Endothelial cell (in vitro differentiated cells): Measurements from ENCODE around the gene CRAMP1. TPM values are rescaled to one million over a fixed set of nuclear protein-coding genes. Genes with fewer than 3 reads are reported as not detected.
A peak's percentile ranks its signal among the peaks of the same experiment; 100 is the strongest.
"Not testable (repeated sequence)": the region's sequence is repeated elsewhere in the genome, so short reads cannot be mapped to it uniquely, and the experiment has no call there.

Experiments used
- DNase-seq: peaks from one replicate; pipeline ENCODE4 v3.0.0; 2021; ENCODE audit warnings: low spot score
- H3K27ac Mint-ChIP-seq: one replicate; pipeline ENCODE4 v1.8.0; 2021; ENCODE audit warnings: mixed read lengths, inconsistent platforms; ENCODE audit not compliant: unreplicated experiment
- H3K27me3 Mint-ChIP-seq: one replicate; pipeline ENCODE4 v1.8.0; 2021; ENCODE audit warnings: mild to moderate bottlenecking, moderate library complexity, mixed read lengths, inconsistent platforms; ENCODE audit not compliant: unreplicated experiment
- H3K36me3 Mint-ChIP-seq: one replicate; pipeline ENCODE4 v1.8.0; 2021; ENCODE audit warnings: mild to moderate bottlenecking, low read depth, mixed read lengths, inconsistent platforms; ENCODE audit not compliant: unreplicated experiment
- H3K4me1 Mint-ChIP-seq: one replicate; pipeline ENCODE4 v1.8.0; 2021; ENCODE audit warnings: mild to moderate bottlenecking, mixed read lengths, inconsistent platforms; ENCODE audit not compliant: unreplicated experiment
- H3K4me3 Mint-ChIP-seq: one replicate; pipeline ENCODE4 v1.8.0; 2021; ENCODE audit warnings: mild to moderate bottlenecking, mixed read lengths, inconsistent platforms; ENCODE audit not compliant: unreplicated experiment
- H3K9me3 Mint-ChIP-seq: one replicate; pipeline ENCODE4 v1.8.0; 2021; ENCODE audit warnings: mixed read lengths, inconsistent platforms; ENCODE audit not compliant: unreplicated experiment
- CTCF ChIP-seq: fragments of 200-600 bp; sonication (generic); IDR thresholded peaks from one replicate; pipeline ENCODE4 v1.5.0; 2021; ENCODE audit warnings: antibody characterized with exemption; ENCODE audit not compliant: unreplicated experiment
- total RNA-seq: library from RNA; stranded (reverse); fragmentation: NEBNext Ultra II Directional; extraction: Animal tissue kit (Norgen Biotek cat#: 25700); gene quantifications from one replicate; pipeline ENCODE4 v1.2.1, GENCODE V29; 2021; ENCODE audit not compliant: unreplicated experiment

CRAMP1 gene
- total RNA-seq, 1 donor from 2014 or later, result 46.8 TPM

DNA sequence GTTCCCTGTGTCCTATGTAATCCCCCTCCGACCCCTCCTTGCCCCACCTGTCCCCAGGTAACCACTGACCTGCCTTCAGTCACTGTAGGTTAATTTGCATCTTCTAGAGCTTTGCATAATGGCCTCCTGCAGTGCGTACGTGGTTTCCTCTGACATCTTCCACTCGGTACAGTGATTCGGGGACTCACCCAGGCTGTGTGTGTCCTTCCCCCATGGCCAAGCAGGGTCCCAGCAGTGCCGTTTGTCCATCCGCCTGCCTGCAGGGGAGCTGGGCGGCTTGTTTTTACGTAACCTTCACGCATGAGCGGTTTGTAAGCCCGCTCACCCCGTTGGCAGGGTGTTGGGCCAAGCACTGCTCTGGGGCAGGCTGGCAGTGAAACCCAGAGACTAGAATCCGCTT, 101.8 kb downstream of the CRAMP1 start:
- H3K4me3 Mint-ChIP-seq, result no peak overlapping the region
- H3K4me1 Mint-ChIP-seq, result peaks cover 22% of the 10 kb centered on the region
- peaks cover 1% of the 10 kb centered on the region for H3K27me3 Mint-ChIP-seq
- no peak for TF ChIP-seq CTCF
- no peak for DNase-seq
- no peaks in the 10 kb centered on the region for H3K36me3 Mint-ChIP-seq
- H3K27ac Mint-ChIP-seq, result no peak overlapping the region
- no peaks in the 10 kb centered on the region for H3K9me3 Mint-ChIP-seq

GRCh38 chr16:1715220-1715619, 103.1 kb downstream of the CRAMP1 start:
- Mint-ChIP-seq H3K4me3 (no peak overlapping the region), H3K27ac (no peak overlapping the region), H3K27me3 (peaks cover 1% of the 10 kb centered on the region), H3K36me3 (no peaks in the 10 kb centered on the region), H3K4me1 (peaks cover 22% of the 10 kb centered on the region), H3K9me3 (no peaks in the 10 kb centered on the region)
- no peak for DNase-seq
- TF ChIP-seq CTCF, result no peak

DNA sequence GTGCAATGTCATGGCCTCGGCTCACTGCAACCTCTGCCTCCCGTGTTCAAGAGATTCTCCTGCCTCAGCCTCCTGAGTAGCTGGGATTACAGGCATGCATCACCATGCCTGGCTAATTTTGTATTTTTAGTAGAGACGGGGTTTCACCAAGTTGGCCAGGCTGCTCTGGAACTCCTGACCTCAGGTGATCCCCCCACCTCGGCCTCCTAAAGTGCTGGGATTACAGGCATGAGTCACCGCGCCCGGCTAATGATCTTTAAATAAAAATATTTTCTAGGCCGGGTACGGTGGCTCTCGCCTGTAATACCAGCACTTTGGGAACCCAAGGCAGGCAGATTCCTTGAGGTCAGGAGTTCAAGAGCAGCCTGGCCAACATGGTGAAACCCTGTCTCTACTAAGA, 106.1 kb downstream of the CRAMP1 start:
- H3K36me3 Mint-ChIP-seq, H3K27me3 Mint-ChIP-seq, DNase-seq, H3K4me3 Mint-ChIP-seq, H3K27ac Mint-ChIP-seq, H3K9me3 Mint-ChIP-seq: not testable (repeated sequence)
- peaks cover 18% of the 10 kb centered on the region for H3K4me1 Mint-ChIP-seq

- not testable (repeated sequence) for H3K27ac Mint-ChIP-seq, H3K9me3 Mint-ChIP-seq, DNase-seq
Measured at GRCh38 chr16:1719559-1720229, 107.5 kb downstream of the CRAMP1 start.

DNA sequence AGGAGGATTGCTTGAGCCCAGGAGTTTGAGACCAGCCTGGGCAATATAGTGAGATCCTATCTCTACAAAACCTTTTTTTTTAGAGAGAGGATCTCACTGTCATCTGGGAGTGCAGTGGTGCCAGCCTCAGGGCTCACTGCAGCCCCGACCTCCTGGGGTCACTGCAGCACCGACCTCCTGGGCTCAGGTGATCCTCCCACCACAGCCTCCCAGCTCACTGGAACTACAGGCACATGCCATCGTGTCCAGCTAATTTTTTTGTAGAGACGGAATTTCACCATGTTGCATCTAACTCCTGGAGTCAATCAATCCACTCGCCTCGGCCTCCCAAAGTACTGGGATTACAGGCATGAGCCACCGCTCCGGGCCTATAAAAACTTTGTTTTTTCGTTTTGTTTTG, 109.2 kb downstream of the CRAMP1 start:
- Mint-ChIP-seq H3K27me3 (peaks cover 2% of the 10 kb centered on the region), H3K4me1 (peaks cover 5% of the 10 kb centered on the region), H3K9me3 (no peaks in the 10 kb centered on the region), H3K36me3 (peaks cover 3% of the 10 kb centered on the region), H3K4me3 (no peak overlapping the region), H3K27ac (no peak overlapping the region)
- no peak for DNase-seq
- TF ChIP-seq CTCF, result no peak

More at GRCh38 chr16:1719559-1720229, 107.5 kb downstream of the CRAMP1 start:
- not testable (repeated sequence) for H3K4me3 Mint-ChIP-seq, H3K4me1 Mint-ChIP-seq, H3K36me3 Mint-ChIP-seq, H3K27me3 Mint-ChIP-seq

GRCh38 chr16:1723450-1724147, 111.4 kb downstream of the CRAMP1 start:
- no peak overlapping the region for H3K27ac Mint-ChIP-seq
- H3K4me3 Mint-ChIP-seq, result no peak overlapping the region
- peaks cover 18% of the 10 kb centered on the region for H3K36me3 Mint-ChIP-seq
- H3K9me3 Mint-ChIP-seq, result no peaks in the 10 kb centered on the region
- peaks cover 2% of the 10 kb centered on the region for H3K27me3 Mint-ChIP-seq
- DNase-seq, result peak; percentile 60
- TF ChIP-seq CTCF, result peak; percentile 82
- peaks cover 5% of the 10 kb centered on the region for H3K4me1 Mint-ChIP-seq
